ENCODE data around the gene PLA2G7.

PLA2G7 gene

GRCh38 chr6:46736906-46737305 lies 1.7 kb upstream of the PLA2G7 start:
- peaks cover 6% of the 10 kb centered on the region for H3K4me1 Mint-ChIP-seq
- H3K36me3 Mint-ChIP-seq: no peaks in the 10 kb centered on the region
- no peak for DNase-seq (ENCODE audit: low spot score in 2 of 2)
- no peak for ATAC-seq (ENCODE audit: low read depth)
- peaks cover 21% of the 10 kb centered on the region for H3K27me3 Mint-ChIP-seq
- no peak overlapping the region for H3K27ac Mint-ChIP-seq
- no peak overlapping the region for H3K4me3 Mint-ChIP-seq
- H3K9me3 Mint-ChIP-seq: no peaks in the 10 kb centered on the region

DNA sequence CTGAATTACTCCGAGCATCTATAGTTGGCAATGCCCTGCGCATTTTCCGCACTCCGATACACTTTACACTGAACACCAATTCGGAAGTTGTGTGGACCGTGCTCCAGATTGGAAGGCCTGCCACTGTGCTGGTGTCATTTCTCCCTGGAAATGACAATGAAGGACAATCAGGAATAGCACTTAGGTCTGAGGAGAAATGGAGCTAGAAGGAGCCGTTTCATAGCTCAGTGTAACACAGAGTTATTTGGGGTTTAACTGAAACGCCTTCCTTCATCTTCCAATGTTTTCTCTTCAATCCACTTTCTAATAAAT lies 501 bp upstream of the PLA2G7 start:
- H3K4me3 Mint-ChIP-seq: no peak overlapping the region

GRCh38 chr6:46733341-46733801 lies 1.8 kb downstream of the PLA2G7 start:
- H3K27ac Mint-ChIP-seq: no peak overlapping the region
- ATAC-seq (ENCODE audit: low read depth) (no peak), DNase-seq (ENCODE audit: low spot score in 2 of 2) (no peak)
- peaks cover 21% of the 10 kb centered on the region for H3K27me3 Mint-ChIP-seq
- no peaks in the 10 kb centered on the region for H3K9me3 Mint-ChIP-seq
- peak overlapping the region; percentile 40 for H3K4me3 Mint-ChIP-seq
- H3K4me1 Mint-ChIP-seq: peaks cover 6% of the 10 kb centered on the region
- H3K36me3 Mint-ChIP-seq: no peaks in the 10 kb centered on the region

More for the DNA sequence above, 501 bp upstream of the PLA2G7 start:
- Mint-ChIP-seq H3K27ac (no peak overlapping the region), H3K36me3 (no peaks in the 10 kb centered on the region), H3K9me3 (no peaks in the 10 kb centered on the region), H3K4me1 (peaks cover 6% of the 10 kb centered on the region), H3K27me3 (peaks cover 23% of the 10 kb centered on the region)
- DNase-seq (ENCODE audit: low spot score in 2 of 2): no peak
- ATAC-seq (ENCODE audit: low read depth): no peak

GRCh38 chr6:46730921-46731461 lies 4.2 kb downstream of the PLA2G7 start:
- Mint-ChIP-seq H3K36me3 (no peaks in the 10 kb centered on the region), H3K9me3 (no peaks in the 10 kb centered on the region), H3K27me3 (peaks cover 17% of the 10 kb centered on the region), H3K4me3 (no peak overlapping the region), H3K27ac (no peak overlapping the region), H3K4me1 (peaks cover 6% of the 10 kb centered on the region)
- DNase-seq (ENCODE audit: low spot score in 2 of 2) (no peak), ATAC-seq (ENCODE audit: low read depth) (no peak)

DNA sequence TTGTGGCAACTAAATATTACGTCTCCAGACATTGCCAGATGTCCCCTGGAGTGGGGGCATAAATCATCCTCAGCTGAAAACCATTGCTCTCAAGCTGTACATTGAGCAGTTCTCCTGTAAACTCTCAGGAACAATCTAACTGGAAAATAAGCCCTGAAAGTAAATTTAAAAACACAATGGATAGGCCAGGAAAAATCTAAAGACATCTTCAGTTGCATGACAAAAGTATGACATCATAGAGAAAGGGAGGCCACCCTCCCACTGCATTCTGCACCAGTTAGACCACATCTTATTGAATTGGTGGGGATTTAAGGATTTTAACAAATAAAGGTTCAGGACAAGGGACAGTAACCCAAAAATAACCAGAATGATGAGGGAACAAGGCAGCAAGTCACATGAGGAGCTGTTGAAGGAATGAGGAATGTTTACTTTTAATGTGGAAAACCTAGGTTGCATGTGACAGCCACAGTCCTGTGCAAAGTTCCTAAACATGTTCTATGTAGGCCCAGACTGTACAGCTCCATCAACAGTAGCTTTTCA lies 5.3 kb downstream of the PLA2G7 start:
- Mint-ChIP-seq H3K27ac (no peak overlapping the region), H3K36me3 (no peaks in the 10 kb centered on the region), H3K27me3 (peaks cover 16% of the 10 kb centered on the region), H3K9me3 (no peaks in the 10 kb centered on the region), H3K4me1 (peaks cover 6% of the 10 kb centered on the region), H3K4me3 (no peak overlapping the region)
- ATAC-seq (ENCODE audit: low read depth): no peak
- no peak for DNase-seq (ENCODE audit: low spot score in 2 of 2)

- DNase-seq (ENCODE audit: low spot score in 2 of 2): no peak
- Mint-ChIP-seq H3K4me1 (no peaks in the 10 kb centered on the region), H3K9me3 (no peaks in the 10 kb centered on the region), H3K36me3 (no peaks in the 10 kb centered on the region), H3K4me3 (no peak overlapping the region), H3K27me3 (peaks cover 20% of the 10 kb centered on the region), H3K27ac (no peak overlapping the region)
- no peak for ATAC-seq (ENCODE audit: low read depth)
Measured at GRCh38 chr6:46720401-46720800, 14.8 kb downstream of the PLA2G7 start.

DNA sequence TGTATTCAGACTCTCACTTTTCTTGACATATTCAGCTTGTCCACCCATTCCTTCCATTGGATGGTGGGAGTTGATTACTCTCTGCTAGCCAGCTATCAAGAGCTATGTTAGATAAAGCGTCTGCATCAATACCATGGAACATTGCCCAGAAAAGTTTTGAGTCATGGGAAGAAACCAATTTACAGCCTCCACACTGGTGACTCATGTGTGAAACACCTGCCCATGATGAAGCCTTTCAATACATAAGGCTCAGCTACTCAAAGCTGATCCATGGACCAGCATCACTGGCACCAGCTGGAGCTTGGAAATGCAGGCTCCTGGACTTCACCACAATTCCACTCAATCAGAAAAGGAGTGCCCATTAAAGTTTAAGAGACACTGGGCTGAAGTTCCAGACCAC lies 16.1 kb downstream of the PLA2G7 start:
- ATAC-seq (ENCODE audit: low read depth) (no peak), DNase-seq (ENCODE audit: low spot score in 2 of 2) (no peak)
- Mint-ChIP-seq H3K9me3 (no peaks in the 10 kb centered on the region), H3K4me1 (no peaks in the 10 kb centered on the region), H3K27ac (no peak overlapping the region), H3K4me3 (no peak overlapping the region), H3K27me3 (peaks cover 14% of the 10 kb centered on the region), H3K36me3 (no peaks in the 10 kb centered on the region)

DNA sequence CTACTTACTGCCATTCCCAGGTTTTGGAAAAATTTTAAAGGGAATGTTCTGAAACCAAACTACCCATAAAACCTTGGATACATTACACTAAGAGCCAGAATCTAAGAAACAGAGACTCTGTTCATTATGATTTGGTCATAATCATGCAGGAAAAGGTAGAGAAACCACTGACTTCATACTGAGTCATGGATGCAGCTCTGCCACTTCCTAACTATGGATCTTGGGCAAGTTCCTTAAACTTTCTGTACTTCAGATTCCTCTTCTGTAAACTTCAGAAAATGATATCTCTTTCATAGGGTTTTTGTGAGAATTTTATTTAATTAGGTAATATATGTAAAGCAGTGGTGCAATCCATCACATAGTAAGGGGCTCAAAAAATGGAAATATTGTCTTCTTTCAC lies 20.0 kb downstream of the PLA2G7 start:
- Mint-ChIP-seq H3K4me1 (no peaks in the 10 kb centered on the region), H3K4me3 (no peak overlapping the region), H3K27ac (no peak overlapping the region), H3K36me3 (no peaks in the 10 kb centered on the region), H3K27me3 (peaks cover 9% of the 10 kb centered on the region), H3K9me3 (no peaks in the 10 kb centered on the region)
- DNase-seq (ENCODE audit: low spot score in 2 of 2) (no peak), ATAC-seq (ENCODE audit: low read depth) (no peak)

GRCh38 chr6:46711491-46711890 lies 23.7 kb downstream of the PLA2G7 start:
- no peak for ATAC-seq (ENCODE audit: low read depth)

GRCh38 chr6:46706464-46706863 lies 28.7 kb downstream of the PLA2G7 start:
- Mint-ChIP-seq H3K27ac (no peak overlapping the region), H3K9me3 (no peaks in the 10 kb centered on the region), H3K4me1 (no peaks in the 10 kb centered on the region), H3K4me3 (no peak overlapping the region), H3K36me3 (no peaks in the 10 kb centered on the region), H3K27me3 (peaks cover 8% of the 10 kb centered on the region)
- DNase-seq (ENCODE audit: low spot score in 2 of 2) (no peak), ATAC-seq (ENCODE audit: low read depth) (no peak)

More at GRCh38 chr6:46711491-46711890, 23.7 kb downstream of the PLA2G7 start:
- H3K36me3 Mint-ChIP-seq: no peaks in the 10 kb centered on the region
- DNase-seq (ENCODE audit: low spot score in 2 of 2): no peak
- no peaks in the 10 kb centered on the region for H3K9me3 Mint-ChIP-seq
- H3K27ac Mint-ChIP-seq: no peak overlapping the region
- peaks cover 4% of the 10 kb centered on the region for H3K27me3 Mint-ChIP-seq
- H3K4me1 Mint-ChIP-seq: no peaks in the 10 kb centered on the region
- no peak overlapping the region for H3K4me3 Mint-ChIP-seq

DNA sequence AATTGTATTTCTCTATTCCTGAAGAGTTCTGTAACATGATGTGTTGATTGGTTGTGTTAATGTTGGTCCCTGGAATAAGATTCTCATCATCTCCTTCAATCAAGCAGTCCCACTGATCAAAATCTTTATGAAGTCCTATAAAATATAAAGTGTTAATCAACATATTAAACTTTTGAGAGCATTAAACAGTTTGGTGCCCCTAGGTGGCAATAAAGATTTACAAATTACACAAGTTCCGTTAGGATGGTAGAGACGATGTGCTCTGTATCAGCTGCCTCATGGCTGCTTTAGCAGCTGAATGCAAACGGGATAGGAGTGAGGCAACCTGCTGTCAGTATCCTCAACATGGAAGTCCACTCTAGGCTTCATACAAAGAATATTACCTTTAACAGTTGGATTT lies 30.6 kb downstream of the PLA2G7 start:
- Mint-ChIP-seq H3K4me1 (no peaks in the 10 kb centered on the region), H3K36me3 (no peaks in the 10 kb centered on the region), H3K27ac (no peak overlapping the region), H3K9me3 (no peaks in the 10 kb centered on the region), H3K27me3 (peaks cover 5% of the 10 kb centered on the region), H3K4me3 (no peak overlapping the region)
- DNase-seq (ENCODE audit: low spot score in 2 of 2): no peak
- no peak for ATAC-seq (ENCODE audit: low read depth)

DNA sequence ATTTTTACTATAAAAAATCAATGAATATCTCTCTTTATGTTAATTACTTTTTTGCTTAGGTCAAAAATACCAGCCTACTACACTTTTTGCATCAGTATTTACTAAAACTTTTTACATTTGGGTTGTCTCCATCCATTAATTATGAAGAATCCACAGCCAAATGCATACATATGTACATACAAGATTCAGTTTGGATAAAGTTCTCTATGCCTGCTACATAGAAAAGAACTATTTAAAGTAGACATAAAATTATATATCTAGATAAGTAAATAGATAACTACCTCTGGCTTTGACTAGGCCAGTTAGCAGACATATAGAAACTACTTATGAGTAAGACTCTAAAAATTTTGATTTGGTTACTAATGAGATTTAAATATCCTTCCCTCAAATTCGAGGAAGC lies 35.2 kb downstream of the PLA2G7 start:
- Mint-ChIP-seq H3K4me3 (no peak overlapping the region), H3K4me1 (no peaks in the 10 kb centered on the region), H3K27me3 (no peaks in the 10 kb centered on the region), H3K36me3 (no peaks in the 10 kb centered on the region), H3K27ac (no peak overlapping the region), H3K9me3 (no peaks in the 10 kb centered on the region)
- no peak for ATAC-seq (ENCODE audit: low read depth)
- no peak for DNase-seq (ENCODE audit: low spot score in 2 of 2)

- Mint-ChIP-seq H3K9me3 (no peaks in the 10 kb centered on the region), H3K27me3 (peaks cover 4% of the 10 kb centered on the region), H3K4me3 (no peak overlapping the region), H3K4me1 (no peaks in the 10 kb centered on the region), H3K36me3 (no peaks in the 10 kb centered on the region), H3K27ac (no peak overlapping the region)
- DNase-seq (ENCODE audit: low spot score in 2 of 2): no peak
- ATAC-seq (ENCODE audit: low read depth): no peak
Measured at GRCh38 chr6:46690911-46691451, 44.2 kb downstream of the PLA2G7 start.

DNA sequence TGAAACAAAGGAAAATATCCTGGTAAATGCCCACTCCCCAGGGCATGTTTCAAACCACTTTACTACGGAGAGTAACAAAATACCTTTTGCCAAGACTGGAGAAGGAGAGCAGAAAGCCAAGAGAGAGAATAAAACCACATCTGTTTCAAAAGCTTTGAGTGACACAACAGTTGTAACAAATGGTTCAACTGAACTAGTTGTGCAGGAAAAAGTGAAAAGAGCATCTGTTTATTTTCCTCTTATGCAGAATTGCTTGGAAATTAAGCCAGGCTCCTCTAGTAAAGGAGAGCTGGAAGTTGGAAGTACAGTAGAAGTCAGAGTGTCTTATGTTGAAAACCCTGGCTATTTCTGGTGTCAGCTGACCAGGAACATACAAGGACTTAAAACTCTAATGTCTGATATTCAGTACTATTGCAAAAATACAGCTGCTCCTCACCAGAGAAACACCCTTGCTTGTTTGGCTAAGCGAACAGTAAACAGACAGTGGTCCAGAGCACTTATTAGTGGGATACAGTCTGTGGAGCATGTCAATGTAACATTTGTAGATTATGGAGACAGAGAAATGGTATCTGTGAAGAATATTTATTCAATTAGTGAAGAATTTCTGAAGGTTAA lies 44.9 kb downstream of the PLA2G7 start:
- H3K9me3 Mint-ChIP-seq: no peaks in the 10 kb centered on the region
- DNase-seq (ENCODE audit: low spot score in 2 of 2) (no peak), ATAC-seq (ENCODE audit: low read depth) (no peak)
- H3K27me3 Mint-ChIP-seq: peaks cover 4% of the 10 kb centered on the region
- no peak overlapping the region for H3K4me3 Mint-ChIP-seq
- no peaks in the 10 kb centered on the region for H3K36me3 Mint-ChIP-seq
- no peak overlapping the region for H3K27ac Mint-ChIP-seq
- no peaks in the 10 kb centered on the region for H3K4me1 Mint-ChIP-seq

GRCh38 chr6:46689657-46690056 lies 45.5 kb downstream of the PLA2G7 start:
- Mint-ChIP-seq H3K9me3 (no peaks in the 10 kb centered on the region), H3K27me3 (peaks cover 4% of the 10 kb centered on the region), H3K4me1 (no peaks in the 10 kb centered on the region), H3K27ac (no peak overlapping the region), H3K4me3 (no peak overlapping the region), H3K36me3 (no peaks in the 10 kb centered on the region)
- ATAC-seq (ENCODE audit: low read depth) (no peak), DNase-seq (ENCODE audit: low spot score in 2 of 2) (no peak)

Measured in memory B cell (primary cell).